ENCODE data around the gene GALNT2. TPM values are rescaled to one million over a fixed set of nuclear protein-coding genes. Genes with fewer than 3 reads are reported as not detected.
A peak's percentile ranks its signal among the peaks of the same experiment; 100 is the strongest.

Gene GALNT2
- total and polyA plus RNA-seq, 12 donors, result 22.3 to 220 (median 85.7) TPM

DNA sequence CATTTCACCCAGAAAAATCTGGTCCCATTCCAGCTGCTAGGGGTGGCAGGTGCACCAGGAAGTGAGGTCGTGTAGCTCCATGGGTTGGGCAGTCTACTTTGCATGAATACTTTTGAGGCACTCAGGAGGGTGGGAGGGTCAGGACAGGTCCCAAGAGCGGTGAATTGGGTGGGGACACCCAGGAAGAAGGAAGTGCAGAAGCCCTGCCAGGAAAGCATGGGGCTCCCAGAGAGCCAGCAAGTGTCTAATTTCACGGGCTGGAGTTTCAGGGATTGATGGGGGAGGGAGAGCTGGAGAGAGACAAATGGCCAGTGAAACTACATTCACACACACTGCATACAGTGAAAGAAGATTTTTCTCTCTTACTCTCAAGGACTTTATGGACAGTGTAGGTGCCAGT lies 137.8 kb downstream of the GALNT2 start:
- intact Hi-C loops (cut with DNase I), result no loop called here
- H3K36me3 ChIP-seq (replicated peaks in 1 of 2), result peaks cover 0 to 15% of the 10 kb centered on the region in 2 donors
- H3K27ac ChIP-seq, result no peak overlapping the region
- peaks cover 3 to 15% of the 10 kb centered on the region in 2 donors for H3K4me1 ChIP-seq (replicated peaks in 1 of 2)
- 66 to 81% (median 77%) methylated on average over 3 of the region's 3 CpGs for WGBS, 4 donors
- no peak for DNase-seq
- H3K27me3 ChIP-seq, result no peaks in the 10 kb centered on the region
- no peak overlapping the region for H3K4me3 ChIP-seq
- no peaks in the 10 kb centered on the region for H3K9me3 ChIP-seq (replicated peaks in 1 of 3)
- TF ChIP-seq, protein P1, sequence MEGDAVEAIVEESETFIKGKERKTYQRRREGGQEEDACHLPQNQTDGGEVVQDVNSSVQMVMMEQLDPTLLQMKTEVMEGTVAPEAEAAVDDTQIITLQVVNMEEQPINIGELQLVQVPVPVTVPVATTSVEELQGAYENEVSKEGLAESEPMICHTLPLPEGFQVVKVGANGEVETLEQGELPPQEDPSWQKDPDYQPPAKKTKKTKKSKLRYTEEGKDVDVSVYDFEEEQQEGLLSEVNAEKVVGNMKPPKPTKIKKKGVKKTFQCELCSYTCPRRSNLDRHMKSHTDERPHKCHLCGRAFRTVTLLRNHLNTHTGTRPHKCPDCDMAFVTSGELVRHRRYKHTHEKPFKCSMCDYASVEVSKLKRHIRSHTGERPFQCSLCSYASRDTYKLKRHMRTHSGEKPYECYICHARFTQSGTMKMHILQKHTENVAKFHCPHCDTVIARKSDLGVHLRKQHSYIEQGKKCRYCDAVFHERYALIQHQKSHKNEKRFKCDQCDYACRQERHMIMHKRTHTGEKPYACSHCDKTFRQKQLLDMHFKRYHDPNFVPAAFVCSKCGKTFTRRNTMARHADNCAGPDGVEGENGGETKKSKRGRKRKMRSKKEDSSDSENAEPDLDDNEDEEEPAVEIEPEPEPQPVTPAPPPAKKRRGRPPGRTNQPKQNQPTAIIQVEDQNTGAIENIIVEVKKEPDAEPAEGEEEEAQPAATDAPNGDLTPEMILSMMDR (IDR thresholded peaks at IDR 0.05), result no peak
- no peak for TF ChIP-seq POLR2A (IDR thresholded peaks at IDR 0.05)

DNA sequence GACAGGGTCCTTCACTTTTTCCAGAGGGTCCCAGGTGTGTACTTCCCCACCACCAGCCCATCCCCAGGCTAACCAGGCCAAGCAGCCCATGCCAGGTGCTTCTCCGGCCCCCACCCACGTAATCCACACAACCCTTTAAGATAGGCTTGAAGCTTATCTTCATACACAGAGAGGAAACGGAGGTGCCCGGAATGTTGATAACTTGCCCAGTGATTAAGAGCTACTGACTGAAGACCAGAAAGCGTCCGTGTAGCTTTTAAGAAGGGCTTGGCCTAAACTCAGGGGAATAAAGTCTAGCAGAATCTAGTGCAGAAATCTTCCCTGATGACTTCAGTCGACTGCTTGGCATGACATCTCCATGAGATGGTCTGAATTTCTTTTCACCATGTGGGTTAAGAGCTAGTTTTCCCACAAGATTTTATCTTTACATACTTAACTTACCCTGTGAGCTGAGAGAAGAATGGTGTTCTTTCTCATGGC lies 138.7 kb downstream of the GALNT2 start:
- TF ChIP-seq, protein P1 (IDR thresholded peaks at IDR 0.05), result no peak
- no peak for TF ChIP-seq POLR2A (IDR thresholded peaks at IDR 0.05)
- H3K27ac ChIP-seq, result no peak overlapping the region
- peak in 1 of 7 donors; percentile 39 for DNase-seq

DNA sequence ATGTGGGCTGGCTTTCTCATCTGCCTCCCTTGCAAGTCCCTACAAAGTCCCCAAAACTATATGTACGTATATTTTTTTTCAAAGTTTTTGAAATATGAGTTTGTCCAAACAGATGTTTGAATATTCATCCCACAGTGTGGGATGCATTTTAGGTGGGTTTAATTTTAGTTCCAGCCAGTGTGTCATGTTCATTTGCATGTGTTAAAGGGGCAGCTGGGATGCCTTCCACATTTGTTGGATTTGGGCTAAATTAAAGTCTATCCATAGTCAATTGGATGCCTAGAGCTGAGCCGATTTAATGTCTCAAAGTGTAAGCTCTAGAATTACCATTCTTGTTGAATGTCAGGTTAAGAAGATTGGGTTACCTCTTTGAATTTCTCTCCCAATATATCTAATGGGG lies 139.2 kb downstream of the GALNT2 start:
- 96 to 100% (median 97%) methylated on average over 2 of the region's 2 CpGs for WGBS, 4 donors
- no peaks in the 10 kb centered on the region for H3K27me3 ChIP-seq
- no peak overlapping the region for H3K4me3 ChIP-seq
- no peak for TF ChIP-seq POLR2A (IDR thresholded peaks at IDR 0.05)
- TF ChIP-seq, protein P1 (IDR thresholded peaks at IDR 0.05), result no peak
- intact Hi-C loops (cut with DNase I), result no loop called here
- H3K27ac ChIP-seq, result no peak overlapping the region
- no peaks in the 10 kb centered on the region for H3K9me3 ChIP-seq (replicated peaks in 1 of 3)
- H3K36me3 ChIP-seq (replicated peaks in 1 of 2), result peaks cover 0 to 15% of the 10 kb centered on the region in 2 donors
- peaks cover 2 to 29% of the 10 kb centered on the region in 2 donors for H3K4me1 ChIP-seq (replicated peaks in 1 of 2)
- DNase-seq, result no peak

More for the DNA sequence above, 138.7 kb downstream of the GALNT2 start:
- Histone ChIP-seq H3K27me3 (no peaks in the 10 kb centered on the region), H3K9me3 (replicated peaks in 1 of 3) (no peaks in the 10 kb centered on the region), H3K4me3 (no peak overlapping the region), H3K36me3 (replicated peaks in 1 of 2) (peaks cover 0 to 15% of the 10 kb centered on the region in 2 donors), H3K4me1 (replicated peaks in 1 of 2) (peaks cover 3 to 24% of the 10 kb centered on the region in 2 donors)
- intact Hi-C loops (cut with DNase I), result no loop called here
- whole genome bisulfite sequencing, 4 donors, result 59 to 85% (median 71%) methylated on average over 6 to 7 of the region's 7 CpGs

DNA sequence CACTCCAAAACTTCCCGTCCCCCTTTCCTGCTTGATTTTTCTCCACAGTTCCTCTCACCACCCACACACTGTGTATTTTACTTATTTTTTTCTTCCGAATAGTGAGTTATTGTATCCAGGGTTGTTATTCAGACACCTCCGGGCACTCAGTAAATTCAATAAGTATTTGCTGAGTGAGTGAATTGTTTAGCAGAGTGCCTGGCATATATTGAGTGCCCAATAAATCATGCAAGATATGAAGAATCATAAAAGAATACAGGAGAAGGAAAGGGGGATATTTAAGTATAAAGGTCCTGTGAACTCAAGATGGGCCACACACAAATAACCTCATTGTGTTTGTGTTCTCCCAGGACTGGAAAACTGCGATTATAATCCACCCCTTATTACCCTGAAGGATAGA lies 139.9 kb downstream of the GALNT2 start:
- no peaks in the 10 kb centered on the region for H3K9me3 ChIP-seq (replicated peaks in 1 of 3)
- peaks cover 0 to 15% of the 10 kb centered on the region in 2 donors for H3K36me3 ChIP-seq (replicated peaks in 1 of 2)
- intact Hi-C loops (cut with DNase I), result no loop called here
- no peak overlapping the region for H3K4me3 ChIP-seq
- WGBS, 4 donors, result 88 to 96% (median 91%) methylated on average over 4 of the region's 4 CpGs
- no peak overlapping the region for H3K27ac ChIP-seq
- H3K4me1 ChIP-seq (replicated peaks in 1 of 2), result peaks cover 0 to 29% of the 10 kb centered on the region in 2 donors
- H3K27me3 ChIP-seq, result no peaks in the 10 kb centered on the region
- TF ChIP-seq POLR2A (IDR thresholded peaks at IDR 0.05), result no peak
- TF ChIP-seq, protein P1 (IDR thresholded peaks at IDR 0.05), result no peak
- no peak for DNase-seq

Measured in adrenal gland (tissue), 12 donors.